ENCODE data around the gene HOATZ. TPM values are rescaled to one million over a fixed set of nuclear protein-coding genes. Genes with fewer than 3 reads are reported as not detected.

HOATZ gene
- total and polyA plus RNA-seq, 2 of the 13 experiments (the other 11 are each of a cell fraction or from before 2014, with no cell fraction given), result not detected

- H3K4me1 ChIP-seq (ENCODE audit: insufficient read depth, low read length), result peaks cover 6% of the 10 kb centered on the region; the same call in 1 of the 2 replicates
- BruUV-seq (replicated peaks), result no TSS peak
- ChIA-PET POLR2A (no interaction called here), CTCF (ENCODE audit: low intra/inter-chr PET ratio, low total read pairs) (no interaction called here)
- no peaks in the 10 kb centered on the region for H3K36me3 ChIP-seq (replicated peaks in 1 of 2; ENCODE audit: control insufficient read depth in 1 of 2, insufficient read depth in 2 of 2, low read length in 2 of 2)
- intact Hi-C loops (cut with micrococcal nuclease; ENCODE audit: unreplicated experiment) (no loop called here), in situ Hi-C loops (cut with HindIII; ENCODE audit: extremely low pct_ligation_motif_present, low pct_unique_long_range_greater_than_20kb) (no loop called here)
- FAIRE-seq (no peak), ATAC-seq (no peak), DNase-seq (ENCODE audit: low spot score) (no peak)
- no peak overlapping the region for H3K27ac ChIP-seq (ENCODE audit: extremely low read length, insufficient read depth, low read length)
- 0% methylated on average over 1 of the region's 1 CpG for WGBS (ENCODE audit: low lambda C conversion rate)
- H4K20me1 ChIP-seq (ENCODE audit: insufficient read depth, low read length), result no peaks in the 10 kb centered on the region
- no peak overlapping the region for H3K4me2 ChIP-seq (ENCODE audit: low read depth, low read length)
- peaks cover 0 to 24% of the 10 kb centered on the region in 2 experiments for H3K27me3 ChIP-seq (ENCODE audit: control insufficient read depth in 1 of 2, insufficient read depth in 2 of 2, low read length in 2 of 2)
- no peak overlapping the region for H2AFZ ChIP-seq (ENCODE audit: low read length)
- H3K79me2 ChIP-seq (ENCODE audit: insufficient read depth, low read length), result no peaks in the 10 kb centered on the region
- H3K9me3 ChIP-seq (ENCODE audit: low read length), result no peaks in the 10 kb centered on the region
- TF ChIP-seq CBX2 (IDR thresholded peaks at IDR 0.05; ENCODE audit: low read depth, low read length) (no peak), CBX2 (CRISPR knock-in tag; IDR thresholded peaks at IDR 0.05; ENCODE audit: low read depth) (no peak), IRF2 (CRISPR knock-in tag; IDR thresholded peaks at IDR 0.05) (no peak), ARNT (IDR thresholded peaks at IDR 0.05) (no peak), U2AF2 (IDR thresholded peaks at IDR 0.05; ENCODE audit: low read depth, low read length) (no peak), GLMP (CRISPR knock-in tag; IDR thresholded peaks at IDR 0.05; ENCODE audit: borderline replicate concordance) (no peak), PAF1 (CRISPR knock-in tag; IDR thresholded peaks at IDR 0.05) (no peak), ZNF644 (CRISPR knock-in tag; IDR thresholded peaks at IDR 0.05; ENCODE audit: low read depth) (no peak), ZNF776 (CRISPR knock-in tag; IDR thresholded peaks at IDR 0.05) (no peak), MTERF4 (CRISPR knock-in tag; IDR thresholded peaks at IDR 0.05) (no peak), RNF219 (CRISPR knock-in tag; IDR thresholded peaks at IDR 0.05) (no peak)
- no peak overlapping the region for H3K9ac ChIP-seq (ENCODE audit: insufficient read depth, low read depth, low read length)
- no peak overlapping the region for H3K4me3 ChIP-seq (replicated peaks in 1 of 3; ENCODE audit: insufficient read depth in 1 of 3, low read depth in 2 of 3, low read length in 3 of 3)
These were observed 4.3 kb upstream of the HOATZ start for GRCh38 chr11:111510311-111510710.
